ENCODE measurements around the gene TICRR. TPM values are rescaled to one million over a fixed set of nuclear protein-coding genes. Genes with fewer than 3 reads are reported as not detected.

TICRR gene
- total RNA-seq, 1 experiment from 2014 or later = 20.5 TPM

GRCh38 chr15:89629829-89630228, 54.6 kb downstream of the TICRR start:
- Histone ChIP-seq H3K36me3 (ENCODE audit: control insufficient read depth, insufficient read depth, low read length) (peaks cover 7% of the 10 kb centered on the region), H3K9me3 (ENCODE audit: control insufficient read depth, insufficient read depth, low read depth, low read length) (no peaks in the 10 kb centered on the region), H3K27ac (ENCODE audit: low read length) (no peak overlapping the region), H3K27me3 (ENCODE audit: control insufficient read depth, insufficient read depth, low read length) (no peaks in the 10 kb centered on the region), H3K4me1 (ENCODE audit: control insufficient read depth, insufficient read depth, low read length) (no peaks in the 10 kb centered on the region), H3K4me3 (ENCODE audit: low read depth in 2 of 2, low read length in 2 of 2) (no peak overlapping the region)
- intact Hi-C loops (cut with micrococcal nuclease; ENCODE audit: unreplicated experiment) (no loop called here), in situ Hi-C loops (cut with HindIII; ENCODE audit: low pct_unique_long_range_greater_than_20kb, low sequenced_read_pairs) (no loop called here)
- ATAC-seq (no peak), DNase-seq (ENCODE audit: low read depth, low spot score) (no peak)
- no peak for TF ChIP-seq CTCF (IDR thresholded peaks at IDR 0.05)
- no peak for TF ChIP-seq SIN3A (IDR thresholded peaks at IDR 0.05; ENCODE audit: borderline replicate concordance, insufficient read depth, low read depth, low read length)
- no peak for TF ChIP-seq POLR2AphosphoS5 (IDR thresholded peaks at IDR 0.05; ENCODE audit: low read depth, low read length)
- no peak for TF ChIP-seq TCF7L2 (IDR thresholded peaks at IDR 0.05; ENCODE audit: low read depth, low read length)
- TF ChIP-seq REST (IDR thresholded peaks at IDR 0.05; ENCODE audit: insufficient read depth in 1 of 2, low read depth in 2 of 2, low read length in 1 of 2) = no peak
- ChIA-PET CTCF (no interaction called here), POLR2A (no interaction called here)
- BruUV-seq (replicated peaks) = no TSS peak

- H3K4me1 ChIP-seq (ENCODE audit: control insufficient read depth, insufficient read depth, low read length) = no peaks in the 10 kb centered on the region
- H3K4me3 ChIP-seq (ENCODE audit: low read depth in 2 of 2, low read length in 2 of 2) = no peak overlapping the region
- no peaks in the 10 kb centered on the region for H3K27me3 ChIP-seq (ENCODE audit: control insufficient read depth, insufficient read depth, low read length)
- H3K9me3 ChIP-seq (ENCODE audit: control insufficient read depth, insufficient read depth, low read depth, low read length) = no peaks in the 10 kb centered on the region
- intact Hi-C loops (cut with micrococcal nuclease; ENCODE audit: unreplicated experiment) = no loop called here
- no peak for ATAC-seq
- CTCF ChIA-PET = no interaction called here
- no TSS peak for BruUV-seq (replicated peaks)
- peaks cover 7% of the 10 kb centered on the region for H3K36me3 ChIP-seq (ENCODE audit: control insufficient read depth, insufficient read depth, low read length)
- POLR2A ChIA-PET = no interaction called here
- in situ Hi-C loops (cut with HindIII; ENCODE audit: low pct_unique_long_range_greater_than_20kb, low sequenced_read_pairs) = no loop called here
- no peak for DNase-seq (ENCODE audit: low read depth, low spot score)
- no peak overlapping the region for H3K27ac ChIP-seq (ENCODE audit: low read length)
- no peak for TF ChIP-seq CTCF (IDR thresholded peaks at IDR 0.05)
- TF ChIP-seq POLR2AphosphoS5 (IDR thresholded peaks at IDR 0.05; ENCODE audit: low read depth, low read length) = no peak
- TF ChIP-seq REST (IDR thresholded peaks at IDR 0.05; ENCODE audit: insufficient read depth in 1 of 2, low read depth in 2 of 2, low read length in 1 of 2) = no peak
- no peak for TF ChIP-seq SIN3A (IDR thresholded peaks at IDR 0.05; ENCODE audit: borderline replicate concordance, insufficient read depth, low read depth, low read length)
- no peak for TF ChIP-seq TCF7L2 (IDR thresholded peaks at IDR 0.05; ENCODE audit: low read depth, low read length)
These were observed 55.0 kb downstream of the TICRR start for GRCh38 chr15:89630260-89630659.
